ENCODE measurements around the gene GAL. TPM values are rescaled to one million over a fixed set of nuclear protein-coding genes. Genes with fewer than 3 reads are reported as not detected.

The GAL gene
- total RNA-seq, 1 donor from 2014 or later, result 23.4 TPM

- H3K27ac ChIP-seq (ENCODE audit: low read depth, low read length), result no peak overlapping the region
- no peak overlapping the region for H3K4me2 ChIP-seq (ENCODE audit: low read length)
- H2AFZ ChIP-seq (ENCODE audit: low read depth, low read length), result no peak overlapping the region
- no peak overlapping the region for H3K27ac Mint-ChIP-seq (ENCODE audit: unreplicated experiment)
- no peak for DNase-seq (ENCODE audit: low read depth)
- no peak overlapping the region for H3K4me3 Mint-ChIP-seq (ENCODE audit: unreplicated experiment)
- H3K9me3 Mint-ChIP-seq (ENCODE audit: unreplicated experiment), result peaks cover 2% of the 10 kb centered on the region
- no peaks in the 10 kb centered on the region for H3K9me3 ChIP-seq (ENCODE audit: insufficient read depth, low read depth, low read length)
- peaks cover 8% of the 10 kb centered on the region for H3K4me1 Mint-ChIP-seq (ENCODE audit: low read depth, unreplicated experiment)
- H3K36me3 Mint-ChIP-seq (ENCODE audit: low read depth, unreplicated experiment), result peaks cover 8% of the 10 kb centered on the region
- H3K79me2 ChIP-seq (ENCODE audit: insufficient read depth, low read length), result no peaks in the 10 kb centered on the region
- no peak for FAIRE-seq
- H3K36me3 ChIP-seq (ENCODE audit: insufficient read depth, low read length), result no peaks in the 10 kb centered on the region
- H3K27me3 ChIP-seq (ENCODE audit: insufficient read depth, low read length), result peaks cover 58% of the 10 kb centered on the region
- peaks cover 3% of the 10 kb centered on the region for H3K4me1 ChIP-seq (ENCODE audit: insufficient read depth, low read length)
- no peak overlapping the region for H3K9ac ChIP-seq (ENCODE audit: low read length)
- H3K4me3 ChIP-seq (ENCODE audit: insufficient read depth, low read depth, low read length), result no peak overlapping the region
- TF ChIP-seq, protein P1, sequence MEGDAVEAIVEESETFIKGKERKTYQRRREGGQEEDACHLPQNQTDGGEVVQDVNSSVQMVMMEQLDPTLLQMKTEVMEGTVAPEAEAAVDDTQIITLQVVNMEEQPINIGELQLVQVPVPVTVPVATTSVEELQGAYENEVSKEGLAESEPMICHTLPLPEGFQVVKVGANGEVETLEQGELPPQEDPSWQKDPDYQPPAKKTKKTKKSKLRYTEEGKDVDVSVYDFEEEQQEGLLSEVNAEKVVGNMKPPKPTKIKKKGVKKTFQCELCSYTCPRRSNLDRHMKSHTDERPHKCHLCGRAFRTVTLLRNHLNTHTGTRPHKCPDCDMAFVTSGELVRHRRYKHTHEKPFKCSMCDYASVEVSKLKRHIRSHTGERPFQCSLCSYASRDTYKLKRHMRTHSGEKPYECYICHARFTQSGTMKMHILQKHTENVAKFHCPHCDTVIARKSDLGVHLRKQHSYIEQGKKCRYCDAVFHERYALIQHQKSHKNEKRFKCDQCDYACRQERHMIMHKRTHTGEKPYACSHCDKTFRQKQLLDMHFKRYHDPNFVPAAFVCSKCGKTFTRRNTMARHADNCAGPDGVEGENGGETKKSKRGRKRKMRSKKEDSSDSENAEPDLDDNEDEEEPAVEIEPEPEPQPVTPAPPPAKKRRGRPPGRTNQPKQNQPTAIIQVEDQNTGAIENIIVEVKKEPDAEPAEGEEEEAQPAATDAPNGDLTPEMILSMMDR (IDR thresholded peaks at IDR 0.05; ENCODE audit: insufficient read depth, low read depth, low read length), result no peak
- TF ChIP-seq EZH2 (IDR thresholded peaks at IDR 0.05; ENCODE audit: insufficient read depth, low read length), result no peak
- no peaks in the 10 kb centered on the region for H4K20me1 ChIP-seq (ENCODE audit: insufficient read depth, low read length)
- H3K27me3 Mint-ChIP-seq (ENCODE audit: low read depth, unreplicated experiment), result peaks cover 47% of the 10 kb centered on the region
These were observed 1.5 kb downstream of the GAL start for GRCh38 chr11:68685656-68686380.

- Mint-ChIP-seq H3K4me1 (ENCODE audit: low read depth, unreplicated experiment) (peaks cover 8% of the 10 kb centered on the region), H3K36me3 (ENCODE audit: low read depth, unreplicated experiment) (peaks cover 8% of the 10 kb centered on the region), H3K27ac (ENCODE audit: unreplicated experiment) (no peak overlapping the region), H3K9me3 (ENCODE audit: unreplicated experiment) (peaks cover 2% of the 10 kb centered on the region), H3K27me3 (ENCODE audit: low read depth, unreplicated experiment) (peaks cover 50% of the 10 kb centered on the region), H3K4me3 (ENCODE audit: unreplicated experiment) (no peak overlapping the region)
- no peak overlapping the region for H3K9ac ChIP-seq (ENCODE audit: low read length)
- H3K4me3 ChIP-seq (ENCODE audit: insufficient read depth, low read depth, low read length), result no peak overlapping the region
- no peak overlapping the region for H2AFZ ChIP-seq (ENCODE audit: low read depth, low read length)
- TF ChIP-seq, protein P1 (IDR thresholded peaks at IDR 0.05; ENCODE audit: insufficient read depth, low read depth, low read length), result no peak
- TF ChIP-seq EZH2 (IDR thresholded peaks at IDR 0.05; ENCODE audit: insufficient read depth, low read length), result no peak
- no peaks in the 10 kb centered on the region for H3K36me3 ChIP-seq (ENCODE audit: insufficient read depth, low read length)
- no peaks in the 10 kb centered on the region for H4K20me1 ChIP-seq (ENCODE audit: insufficient read depth, low read length)
- H3K27ac ChIP-seq (ENCODE audit: low read depth, low read length), result no peak overlapping the region
- H3K4me2 ChIP-seq (ENCODE audit: low read length), result no peak overlapping the region
- H3K27me3 ChIP-seq (ENCODE audit: insufficient read depth, low read length), result peaks cover 61% of the 10 kb centered on the region
- peaks cover 3% of the 10 kb centered on the region for H3K4me1 ChIP-seq (ENCODE audit: insufficient read depth, low read length)
- H3K79me2 ChIP-seq (ENCODE audit: insufficient read depth, low read length), result no peaks in the 10 kb centered on the region
- no peaks in the 10 kb centered on the region for H3K9me3 ChIP-seq (ENCODE audit: insufficient read depth, low read depth, low read length)
- DNase-seq (ENCODE audit: low read depth) (no peak), FAIRE-seq (no peak)
These were observed 2.1 kb downstream of the GAL start for GRCh38 chr11:68686486-68686885.

DNA sequence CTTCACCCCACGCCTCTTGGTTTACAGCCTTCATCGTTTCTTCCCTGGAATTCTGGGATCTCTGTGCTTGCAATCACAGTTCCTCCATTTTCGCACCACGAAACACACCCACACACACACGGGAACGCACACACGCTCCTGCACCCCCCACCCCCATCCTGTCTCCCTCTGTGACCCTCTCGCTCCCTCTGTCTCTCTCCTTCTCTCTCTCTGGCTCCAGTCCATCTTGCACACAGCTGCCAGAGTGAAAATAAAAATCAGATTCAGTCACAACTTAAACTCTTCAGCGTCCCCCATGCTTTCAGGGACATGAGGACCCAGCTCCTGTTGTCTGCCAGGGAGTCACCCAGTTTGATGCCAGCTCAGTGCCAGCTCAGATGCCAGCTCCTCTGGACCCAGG, 3.0 kb downstream of the GAL start:
- no peak overlapping the region for H3K4me3 ChIP-seq (ENCODE audit: insufficient read depth, low read depth, low read length)
- no peak for FAIRE-seq
- H3K4me3 Mint-ChIP-seq (ENCODE audit: unreplicated experiment), result no peak overlapping the region

More for the DNA sequence above, 3.0 kb downstream of the GAL start:
- H3K9ac ChIP-seq (ENCODE audit: low read length), result no peak overlapping the region
- H2AFZ ChIP-seq (ENCODE audit: low read depth, low read length), result no peak overlapping the region
- Mint-ChIP-seq H3K27ac (ENCODE audit: unreplicated experiment) (no peak overlapping the region), H3K4me1 (ENCODE audit: low read depth, unreplicated experiment) (peaks cover 6% of the 10 kb centered on the region), H3K36me3 (ENCODE audit: low read depth, unreplicated experiment) (peaks cover 8% of the 10 kb centered on the region), H3K9me3 (ENCODE audit: unreplicated experiment) (peaks cover 2% of the 10 kb centered on the region), H3K27me3 (ENCODE audit: low read depth, unreplicated experiment) (peaks cover 50% of the 10 kb centered on the region)
- DNase-seq (ENCODE audit: low read depth), result no peak
- H3K9me3 ChIP-seq (ENCODE audit: insufficient read depth, low read depth, low read length), result no peaks in the 10 kb centered on the region
- no peaks in the 10 kb centered on the region for H3K36me3 ChIP-seq (ENCODE audit: insufficient read depth, low read length)
- H3K27ac ChIP-seq (ENCODE audit: low read depth, low read length), result no peak overlapping the region
- peaks cover 61% of the 10 kb centered on the region for H3K27me3 ChIP-seq (ENCODE audit: insufficient read depth, low read length)
- no peaks in the 10 kb centered on the region for H4K20me1 ChIP-seq (ENCODE audit: insufficient read depth, low read length)
- peaks cover 3% of the 10 kb centered on the region for H3K4me1 ChIP-seq (ENCODE audit: insufficient read depth, low read length)
- no peak overlapping the region for H3K4me2 ChIP-seq (ENCODE audit: low read length)
- TF ChIP-seq EZH2 (IDR thresholded peaks at IDR 0.05; ENCODE audit: insufficient read depth, low read length), result no peak
- TF ChIP-seq, protein P1 (IDR thresholded peaks at IDR 0.05; ENCODE audit: insufficient read depth, low read depth, low read length), result no peak
- H3K79me2 ChIP-seq (ENCODE audit: insufficient read depth, low read length), result no peaks in the 10 kb centered on the region
